ENCODE measurements around the gene CASP2.

The CASP2 gene

DNA sequence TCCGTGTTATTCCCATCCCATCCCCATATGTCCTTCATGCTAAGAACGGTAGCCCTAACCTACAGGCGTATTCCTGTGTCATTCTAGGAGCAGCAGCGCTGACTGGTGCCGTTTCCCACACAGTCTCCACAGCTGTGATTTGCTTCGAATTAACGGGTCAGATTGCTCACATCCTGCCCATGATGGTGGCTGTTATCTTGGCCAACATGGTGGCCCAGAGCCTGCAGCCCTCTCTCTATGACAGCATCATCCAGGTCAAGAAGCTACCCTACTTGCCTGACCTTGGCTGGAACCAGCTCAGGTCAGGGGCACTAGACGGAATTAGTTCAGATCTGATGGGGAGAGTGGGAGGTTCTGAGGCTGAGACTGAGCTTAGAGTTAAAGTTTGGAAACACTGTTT, 53.7 kb downstream of the CASP2 start:
- no peak for DNase-seq

DNA sequence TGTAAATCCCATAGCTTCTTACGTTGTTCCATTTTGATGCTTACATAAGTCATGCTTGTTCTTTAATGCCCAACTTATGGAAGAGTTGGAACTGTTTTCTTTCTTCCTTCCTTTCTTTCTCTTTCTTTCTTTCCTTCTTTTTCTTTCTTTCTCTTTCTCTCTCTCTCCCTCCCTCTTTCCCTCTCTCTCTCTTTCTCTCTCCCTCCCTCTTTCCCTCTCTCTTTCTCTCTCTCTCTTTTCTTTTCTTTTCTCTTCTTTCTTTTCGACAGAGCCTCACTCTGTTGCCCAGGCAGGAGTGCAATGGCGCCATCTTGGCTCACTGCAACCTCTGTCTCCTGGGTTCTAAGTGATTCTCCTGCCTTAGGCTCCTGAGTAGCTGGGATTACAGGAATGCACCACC, 55.4 kb downstream of the CASP2 start:
- DNase-seq = no peak

DNA sequence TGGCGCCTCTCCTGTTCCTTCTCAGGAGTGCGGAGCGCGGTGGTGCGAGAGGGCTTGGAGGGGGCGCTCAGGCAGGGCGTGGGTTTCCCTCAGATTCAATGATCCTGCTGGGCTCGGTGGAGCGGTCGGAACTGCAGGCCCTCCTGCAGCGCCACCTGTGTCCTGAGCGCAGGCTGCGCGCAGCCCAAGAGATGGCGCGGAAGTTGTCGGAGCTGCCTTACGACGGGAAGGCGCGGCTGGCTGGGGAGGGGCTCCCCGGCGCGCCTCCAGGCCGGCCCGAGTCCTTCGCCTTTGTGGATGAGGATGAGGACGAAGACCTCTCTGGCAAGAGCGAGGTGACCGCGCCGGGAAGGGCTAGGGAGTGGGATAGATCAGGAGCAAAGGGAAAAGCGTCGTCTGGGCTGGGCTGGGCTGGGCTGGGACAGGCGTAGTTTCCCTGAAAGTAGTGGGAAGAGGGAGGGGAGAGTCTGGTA, 57.3 kb downstream of the CASP2 start:
- no peak for DNase-seq

DNA sequence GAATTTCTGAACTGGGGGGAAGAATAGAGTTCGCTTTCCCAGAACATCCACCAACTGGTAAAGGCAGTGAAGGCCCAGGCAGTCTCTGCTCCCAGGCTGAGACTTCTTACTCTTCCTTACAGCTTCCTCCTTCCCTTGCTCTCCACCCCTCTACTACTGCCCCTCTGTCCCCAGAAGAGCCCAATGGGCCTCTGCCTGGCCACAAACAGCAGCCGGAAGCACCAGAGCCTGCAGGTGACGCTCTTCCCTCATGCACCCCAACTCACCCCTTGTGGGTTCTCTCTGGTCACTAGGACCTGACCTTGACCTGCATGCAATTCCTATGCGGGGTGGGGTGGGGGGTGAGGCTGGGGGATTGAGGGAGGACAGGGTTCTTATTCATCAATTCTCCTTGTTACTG, 57.9 kb downstream of the CASP2 start:
- DNase-seq = no peak

DNA sequence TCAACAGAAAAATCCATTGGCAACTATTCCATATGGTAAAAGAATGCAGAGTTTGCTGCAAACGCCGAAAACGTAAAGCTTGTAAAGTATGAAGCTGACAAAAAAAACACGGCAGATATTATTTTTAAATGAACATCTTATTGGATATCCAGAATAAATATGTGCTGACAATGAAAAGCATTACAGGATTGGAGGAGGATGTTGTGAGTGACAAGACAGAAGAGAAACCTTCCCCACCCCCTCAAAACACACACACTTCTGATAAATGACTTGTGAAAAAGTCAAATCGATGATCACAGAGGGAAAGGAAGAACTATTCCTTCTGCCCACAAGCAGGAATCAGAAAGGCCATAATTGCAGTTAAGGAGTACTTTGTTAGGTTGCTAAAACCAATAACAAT, 59.8 kb downstream of the CASP2 start:
- no peak for DNase-seq

DNA sequence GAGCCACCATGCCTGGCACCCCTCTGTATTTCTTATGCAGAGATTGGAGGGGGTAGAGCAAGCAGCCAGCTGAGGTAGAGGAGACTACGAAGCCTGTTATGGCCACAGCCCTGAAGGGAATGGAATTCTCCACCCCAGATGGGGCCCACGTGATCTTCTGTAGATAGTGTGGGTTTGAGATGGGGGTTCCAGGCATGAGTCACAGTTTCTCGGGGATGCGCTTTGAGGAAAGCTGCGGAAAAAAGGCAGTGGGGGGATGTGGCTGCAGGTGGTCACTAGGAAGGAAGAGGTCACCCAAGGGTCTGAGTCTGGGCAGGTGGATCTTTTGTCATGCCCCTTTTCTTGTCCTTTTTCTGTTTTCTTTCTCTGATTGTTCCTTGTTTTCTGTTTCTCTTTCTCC, 62.9 kb downstream of the CASP2 start:
- DNase-seq = no peak

DNA sequence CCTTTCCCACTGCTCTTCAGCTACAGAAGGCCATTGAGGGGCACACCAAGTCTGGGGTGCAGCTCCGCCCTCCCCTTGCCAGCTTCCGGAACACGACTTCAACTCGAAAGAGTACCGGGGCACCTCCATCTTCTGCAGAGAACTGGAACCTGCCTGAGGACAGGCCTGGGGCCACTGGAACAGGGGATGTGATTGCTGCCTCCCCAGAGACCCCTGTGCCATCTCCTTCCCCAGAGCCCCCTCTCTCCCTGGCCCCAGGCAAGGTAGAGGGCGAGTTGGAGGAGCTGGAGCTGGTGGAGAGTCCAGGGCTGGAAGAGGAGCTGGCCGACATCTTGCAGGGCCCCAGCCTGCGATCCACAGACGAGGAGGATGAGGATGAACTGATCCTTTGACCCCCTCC, 63.4 kb downstream of the CASP2 start:
- no peak for DNase-seq

DNA sequence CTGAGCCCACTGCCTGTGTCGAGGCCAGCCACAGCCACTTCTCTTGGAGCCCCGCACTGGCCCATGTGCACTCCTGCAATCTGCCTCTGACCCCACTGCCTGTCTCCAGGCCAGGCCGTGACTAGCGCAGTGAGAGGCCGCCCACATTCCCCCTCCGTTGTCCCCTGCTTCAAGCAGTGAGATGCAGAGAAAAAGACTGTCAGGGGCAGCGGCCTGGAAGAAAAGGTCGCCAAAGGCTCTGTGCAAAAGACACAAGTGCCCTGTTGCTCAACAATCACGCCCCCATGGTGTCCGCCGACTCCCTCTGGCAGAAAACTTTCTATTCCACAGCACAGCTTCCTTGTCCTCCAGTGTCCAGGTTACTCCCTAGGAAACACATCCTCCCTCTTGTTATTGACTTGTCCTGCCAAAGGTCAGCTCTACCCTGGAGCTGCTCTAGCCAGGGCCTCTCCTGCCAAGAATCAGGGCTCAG, 64.4 kb downstream of the CASP2 start:
- no peak for DNase-seq

DNA sequence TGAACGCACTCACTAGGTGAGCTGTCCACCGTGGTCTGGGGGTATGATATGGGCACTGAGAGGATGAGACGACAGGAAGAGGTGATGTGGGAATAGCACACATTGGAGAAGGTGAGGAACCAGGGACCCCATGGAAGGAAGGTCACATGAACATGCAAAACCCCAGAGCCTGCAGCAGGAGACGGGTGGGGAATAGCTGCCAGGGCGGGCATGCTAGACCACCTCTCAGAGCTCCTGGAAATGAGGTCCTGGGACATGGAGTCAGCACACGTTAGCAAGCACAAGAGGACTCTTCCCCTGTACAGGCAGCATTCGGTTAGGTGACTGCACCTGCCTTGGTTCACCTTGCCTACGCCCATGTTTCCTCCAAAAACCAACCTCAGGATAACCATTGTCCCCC, 66.2 kb downstream of the CASP2 start:
- no peak for DNase-seq

DNA sequence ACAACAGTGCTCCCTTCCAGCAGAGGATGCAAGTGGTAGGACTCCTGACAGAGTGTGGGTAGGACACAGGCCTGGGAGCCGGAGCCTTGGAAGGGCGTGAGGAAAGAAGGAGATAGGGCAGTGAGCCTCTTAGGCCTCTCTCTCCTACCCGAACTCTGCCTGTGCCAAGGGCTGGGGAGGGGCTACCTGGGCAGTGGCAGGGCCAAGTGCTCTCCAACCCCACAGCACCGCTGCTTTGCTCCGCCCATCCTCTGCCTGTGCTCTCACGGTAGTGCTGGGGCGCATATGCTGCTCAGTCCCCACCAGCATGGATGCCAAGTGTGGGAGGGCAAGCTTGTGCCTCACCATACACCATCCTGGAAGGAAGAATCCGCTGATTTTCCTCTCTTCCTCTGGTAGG, 66.8 kb downstream of the CASP2 start:
- DNase-seq = no peak

DNA sequence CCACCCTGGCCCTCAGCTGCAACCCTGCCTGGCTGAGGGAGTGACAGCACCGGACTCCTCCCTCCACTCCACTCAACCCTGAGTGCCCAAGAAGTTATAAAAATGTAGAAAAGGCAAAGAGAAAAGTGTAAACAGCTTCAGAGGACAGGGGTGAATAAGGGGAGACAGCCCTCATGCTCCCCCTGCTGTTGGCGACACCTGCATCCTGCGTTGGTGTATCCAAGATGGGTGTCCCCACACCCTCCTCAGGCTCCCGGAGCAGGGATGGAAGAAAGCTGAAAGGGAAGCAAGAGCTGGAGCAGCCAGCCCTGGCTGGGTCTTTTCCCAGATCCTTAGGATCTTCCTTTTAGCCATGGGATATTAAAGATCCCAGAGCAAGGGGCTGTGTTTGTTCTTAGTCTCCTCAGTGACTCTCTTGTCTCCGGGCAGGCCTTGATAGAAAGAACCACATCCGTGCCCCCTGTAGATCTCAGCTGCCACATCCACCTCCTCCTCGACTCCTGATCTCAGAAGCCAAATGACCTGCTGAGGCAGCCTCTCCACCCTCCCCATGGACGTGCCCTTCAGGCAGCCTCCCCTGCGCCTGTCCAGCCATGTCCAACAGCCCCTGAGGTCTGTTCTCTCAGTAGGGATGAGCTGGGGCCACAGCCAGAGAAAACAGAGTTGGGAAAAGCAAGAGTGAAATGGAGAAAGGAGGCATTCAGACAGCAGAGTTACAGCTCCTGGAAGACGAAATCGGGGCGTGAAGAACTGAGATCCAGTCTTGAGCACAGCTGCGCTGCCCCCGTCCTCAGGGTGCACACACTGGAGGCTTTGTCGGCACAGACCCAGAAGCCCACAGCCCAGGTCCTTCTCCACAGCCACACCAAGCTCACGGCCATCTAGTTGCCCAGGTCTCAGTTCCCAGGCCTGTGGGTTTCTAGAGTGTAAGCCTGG, 67.6 kb downstream of the CASP2 start:
- DNase-seq = no peak

DNA sequence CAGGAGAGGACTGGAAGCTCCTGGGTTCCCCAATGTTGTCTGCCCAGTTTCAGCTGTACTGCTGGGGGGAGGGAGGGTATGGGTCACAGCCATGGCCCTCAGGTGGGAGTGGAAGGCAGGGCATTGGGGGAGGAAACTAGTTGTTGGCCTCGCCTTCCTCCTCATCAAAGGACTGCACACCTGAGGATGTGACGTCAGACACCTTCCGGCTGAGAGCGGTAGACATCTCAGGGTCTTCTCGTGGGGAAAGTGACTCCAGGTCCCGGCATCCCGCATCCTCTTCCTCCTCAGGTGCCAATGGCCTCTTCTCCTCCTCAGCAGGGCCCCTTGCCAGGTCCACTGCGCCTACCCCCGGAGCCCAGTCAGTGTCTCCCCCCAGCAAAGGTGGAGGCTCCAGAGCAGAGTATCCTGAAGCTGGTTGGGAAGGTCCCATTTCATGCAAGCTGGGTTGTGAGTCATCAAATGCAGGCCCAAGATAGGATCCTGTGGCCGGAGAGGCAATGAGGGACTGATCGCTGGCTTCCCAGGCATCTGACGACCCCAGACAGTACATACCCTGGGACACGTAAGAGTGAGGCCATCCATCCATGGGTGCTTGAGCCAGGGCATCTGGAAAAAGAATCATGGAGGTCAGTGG, 68.4 kb downstream of the CASP2 start:
- DNase-seq = no peak
